Measurements from ENCODE around the gene C4orf17. TPM values are rescaled to one million over a fixed set of nuclear protein-coding genes. Genes with fewer than 3 reads are reported as not detected.

The C4orf17 gene
- total and polyA plus RNA-seq, 2 of the 8 experiments (the other 6 are each of a cell fraction or from before 2014, with no cell fraction given), result not detected

- TF ChIP-seq TAF1 (IDR thresholded peaks at IDR 0.05; ENCODE audit: low read depth, low read length) (no peak), SUZ12 (IDR thresholded peaks at IDR 0.05; ENCODE audit: low read length) (no peak)
Measured at GRCh38 chr4:99473131-99473530, 37.7 kb upstream of the C4orf17 start (continued).

Measured in H1 (cell line).